ENCODE results near the gene SLC25A34. TPM values are rescaled to one million over a fixed set of nuclear protein-coding genes. Genes with fewer than 3 reads are reported as not detected.

SLC25A34 gene
- total RNA-seq, 6 experiments from 2014 or later: 0.69 to 11.6 (median 3.2) TPM

- intact Hi-C loops (cut with DNase I): no loop called here
- Histone ChIP-seq H3K27ac (peak overlapping the region in 2 of 3 donors; percentile 44 to 54), H3K36me3 (peaks cover 0 to 31% (median under 1%) of the 10 kb centered on the region in 4 donors), H3K9me3 (no peaks in the 10 kb centered on the region), H3K4me3 (no peak overlapping the region), H3K27me3 (no peaks in the 10 kb centered on the region), H3K4me1 (peaks cover 0 to 21% (median 11%) of the 10 kb centered on the region in 4 donors)
- ATAC-seq (peak; percentile 4 to 13 (median 8)), DNase-seq (no peak)
- TF ChIP-seq CTCF (IDR thresholded peaks at IDR 0.05) (no peak), POLR2A (IDR thresholded peaks at IDR 0.05) (no peak)
- WGBS (ENCODE audit: insufficient coverage, low coverage, low lambda C conversion rate, missing lambda C conversion rate): 87% methylated on average over 7 of the region's 11 CpGs
These were observed 18.5 kb upstream of the SLC25A34 start for GRCh38 chr1:15717418-15718125.

GRCh38 chr1:15718199-15718601 is 17.9 kb upstream of the SLC25A34 start:
- H3K27me3 ChIP-seq: no peaks in the 10 kb centered on the region

GRCh38 chr1:15719381-15720120 is 16.5 kb upstream of the SLC25A34 start:
- no peak for DNase-seq
- H3K4me3 ChIP-seq: no peak overlapping the region
- H3K9me3 ChIP-seq: no peaks in the 10 kb centered on the region
- H3K27ac ChIP-seq: no peak overlapping the region
- WGBS (ENCODE audit: insufficient coverage, low coverage, low lambda C conversion rate, missing lambda C conversion rate): 86% methylated on average over 8 of the region's 12 CpGs
- intact Hi-C loops (cut with DNase I): no loop called here
- H3K36me3 ChIP-seq: peaks cover 0 to 31% (median under 1%) of the 10 kb centered on the region in 4 donors
- no peaks in the 10 kb centered on the region for H3K27me3 ChIP-seq
- H3K4me1 ChIP-seq: peaks cover 0 to 21% (median 11%) of the 10 kb centered on the region in 4 donors
- TF ChIP-seq POLR2A (IDR thresholded peaks at IDR 0.05) (no peak), CTCF (IDR thresholded peaks at IDR 0.05) (no peak)
- ATAC-seq: no peak

More at GRCh38 chr1:15718199-15718601, 17.9 kb upstream of the SLC25A34 start:
- no peak for TF ChIP-seq POLR2A (IDR thresholded peaks at IDR 0.05)
- no peak for TF ChIP-seq CTCF (IDR thresholded peaks at IDR 0.05)
- H3K4me3 ChIP-seq: no peak overlapping the region
- H3K36me3 ChIP-seq: peaks cover 0 to 31% (median under 1%) of the 10 kb centered on the region in 4 donors
- ATAC-seq: peak; percentile 82 to 87 (median 84)
- no CpG with 5 or more reads among the region's 8 CpGs for WGBS (ENCODE audit: insufficient coverage, low coverage, low lambda C conversion rate, missing lambda C conversion rate)
- H3K27ac ChIP-seq: peak overlapping the region in 2 of 3 donors; percentile 44 to 54
- intact Hi-C loops (cut with DNase I): no loop called here
- peaks cover 0 to 21% (median 11%) of the 10 kb centered on the region in 4 donors for H3K4me1 ChIP-seq
- no peaks in the 10 kb centered on the region for H3K9me3 ChIP-seq
- peak in 2 of 3 donors; percentile 74 to 78 for DNase-seq

- DNase-seq: no peak
- Histone ChIP-seq H3K9me3 (no peaks in the 10 kb centered on the region), H3K4me3 (no peak overlapping the region), H3K27me3 (no peaks in the 10 kb centered on the region), H3K36me3 (peaks cover 0 to 38% (median under 1%) of the 10 kb centered on the region in 4 donors), H3K4me1 (peaks cover 0 to 21% (median 10%) of the 10 kb centered on the region in 4 donors), H3K27ac (no peak overlapping the region)
- intact Hi-C loops (cut with DNase I): no loop called here
- TF ChIP-seq POLR2A (IDR thresholded peaks at IDR 0.05): no peak
- TF ChIP-seq CTCF (IDR thresholded peaks at IDR 0.05): no peak
- 80% methylated on average over 2 of the region's 3 CpGs for WGBS (ENCODE audit: insufficient coverage, low coverage, low lambda C conversion rate, missing lambda C conversion rate)
- ATAC-seq: no peak
These were observed 15.2 kb upstream of the SLC25A34 start for GRCh38 chr1:15720861-15721260.
